HK-2 (cell line): ENCODE measurements around the gene PDXK.
A peak's percentile ranks its signal among the peaks of the same experiment; 100 is the strongest.

Source experiments
- DNase-seq: peaks from one replicate; pipeline ENCODE4 v3.0.0-alpha.2; 2018; ENCODE audit not compliant: unreplicated experiment

The PDXK gene

DNA sequence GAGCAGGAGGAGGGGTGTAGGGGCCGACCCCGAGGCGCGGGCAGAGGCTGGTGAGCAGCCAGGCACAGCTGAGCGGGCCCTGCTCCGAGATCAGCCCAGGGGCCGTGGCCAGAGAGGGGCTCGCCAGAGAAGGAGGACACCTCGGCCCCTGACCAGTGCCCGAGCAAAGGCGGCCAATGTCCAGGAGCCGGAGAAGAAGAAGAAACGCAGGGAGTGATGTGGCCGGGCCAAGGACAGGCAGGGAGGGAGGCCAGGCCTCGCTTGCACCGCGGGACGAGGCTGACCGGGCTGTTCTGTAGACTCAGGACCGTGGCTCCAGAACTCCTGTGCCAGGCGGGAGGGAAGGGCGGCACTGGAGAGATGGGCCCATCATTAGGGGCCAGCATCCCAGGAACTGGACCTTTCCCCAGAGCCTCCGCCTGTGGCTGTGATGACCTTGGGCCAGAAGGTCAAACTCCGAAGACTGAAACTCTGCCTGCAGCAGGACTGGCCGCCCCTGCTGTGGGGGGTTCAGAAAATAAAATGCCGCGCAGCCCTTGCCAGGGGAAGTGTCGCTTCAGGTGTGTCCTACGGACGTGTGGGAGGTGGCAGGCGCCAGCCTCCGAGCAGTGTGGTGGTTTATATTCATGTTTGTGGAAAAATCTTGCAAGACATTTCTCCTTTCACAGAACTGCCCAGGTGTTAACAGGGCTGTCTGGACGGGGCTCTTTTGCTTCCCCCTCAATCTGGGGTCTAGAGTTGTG is 84.8 kb downstream of the PDXK start:
- no peak for DNase-seq

DNA sequence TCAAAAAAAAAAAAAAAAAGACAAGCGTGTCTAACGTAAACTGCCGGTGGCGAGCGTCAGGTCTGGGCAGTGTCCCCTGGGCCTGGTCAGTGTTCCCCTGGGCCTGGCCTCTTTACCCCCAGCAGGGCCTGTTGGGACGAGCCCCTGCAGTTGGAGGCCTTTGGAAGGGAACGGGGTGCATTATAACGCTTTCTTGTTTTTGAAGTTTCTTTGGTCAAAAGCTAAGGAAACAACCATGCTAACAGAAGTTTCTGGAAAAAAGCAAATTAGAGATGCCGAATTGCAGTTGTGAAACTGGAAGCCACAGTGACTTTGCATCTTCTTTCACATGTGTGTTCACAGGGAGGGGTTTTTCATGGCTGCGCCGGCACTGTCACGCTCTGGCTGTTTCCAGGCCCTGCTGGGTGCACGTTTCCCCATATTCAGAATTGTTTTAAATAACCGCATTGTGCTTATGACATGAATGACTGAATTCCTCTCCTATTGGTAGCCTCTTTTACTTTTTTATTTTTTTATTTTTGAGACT is 86.4 kb downstream of the PDXK start:
- DNase-seq, result no peak

GRCh38 chr21:43806017-43806710 is 87.2 kb downstream of the PDXK start:
- no peak for DNase-seq

DNA sequence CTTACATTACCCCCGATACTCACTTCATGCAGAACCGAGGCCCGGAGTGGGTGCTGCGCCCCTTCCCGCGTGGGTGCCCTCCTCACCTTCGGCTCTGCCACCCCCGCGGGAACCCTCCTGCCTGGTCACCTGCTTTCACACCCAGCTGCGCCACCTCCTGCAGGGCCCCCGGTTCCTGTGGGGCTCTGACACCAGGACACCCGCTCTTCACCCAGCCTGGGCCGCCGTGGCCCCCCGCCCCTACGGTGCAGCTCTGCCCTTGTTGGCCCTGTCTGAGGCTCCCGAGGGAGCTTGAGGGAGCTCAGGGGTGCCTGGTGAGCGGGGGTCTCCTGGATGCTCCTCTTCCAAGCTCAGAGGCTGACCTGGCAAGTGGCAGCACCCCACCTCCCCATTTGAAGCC is 89.4 kb downstream of the PDXK start:
- no peak for DNase-seq

DNA sequence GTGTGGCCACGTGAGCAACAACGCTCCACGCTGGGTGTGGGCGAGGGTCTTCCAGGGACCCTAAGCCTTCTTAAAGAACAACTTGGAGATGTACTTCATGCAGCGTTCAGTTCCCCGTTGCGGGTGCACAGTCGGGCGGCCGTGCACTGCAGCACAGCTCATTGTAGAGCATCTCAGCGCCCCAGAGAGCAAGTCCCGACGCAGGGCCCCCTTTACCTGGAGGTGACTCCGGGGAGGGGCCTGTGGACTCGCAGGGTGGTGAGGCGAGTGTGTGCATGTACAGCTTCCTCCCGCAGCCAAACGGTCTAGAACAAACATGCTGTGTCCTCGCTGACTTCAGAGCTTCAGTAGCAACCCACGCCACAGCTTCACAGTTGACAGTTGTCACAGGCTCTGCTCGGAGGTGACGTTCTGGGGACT is 89.9 kb downstream of the PDXK start:
- DNase-seq, result no peak

DNA sequence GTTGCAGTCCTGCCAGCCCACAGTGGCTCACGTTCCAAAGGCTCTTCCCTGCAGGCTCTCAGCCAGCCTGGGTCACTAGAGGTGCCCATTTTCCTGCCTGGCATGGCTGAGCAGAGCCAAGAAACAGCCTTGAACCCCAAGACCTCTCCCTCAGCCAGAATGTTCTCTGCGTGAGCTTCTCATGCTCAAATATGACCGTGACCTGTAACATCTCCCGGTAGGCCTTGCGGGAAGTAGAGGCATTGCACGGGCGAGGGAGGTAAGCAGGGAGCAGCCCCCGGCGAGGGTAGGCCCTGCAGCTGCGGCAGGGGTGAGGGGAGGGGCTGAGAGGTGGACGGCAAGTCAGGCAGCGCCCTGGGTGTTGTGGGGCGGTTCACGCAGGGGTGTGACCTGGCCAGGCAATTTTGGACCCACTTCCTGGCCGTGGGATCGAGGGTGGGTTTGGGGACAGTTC is 90.4 kb downstream of the PDXK start:
- DNase-seq, result no peak

DNA sequence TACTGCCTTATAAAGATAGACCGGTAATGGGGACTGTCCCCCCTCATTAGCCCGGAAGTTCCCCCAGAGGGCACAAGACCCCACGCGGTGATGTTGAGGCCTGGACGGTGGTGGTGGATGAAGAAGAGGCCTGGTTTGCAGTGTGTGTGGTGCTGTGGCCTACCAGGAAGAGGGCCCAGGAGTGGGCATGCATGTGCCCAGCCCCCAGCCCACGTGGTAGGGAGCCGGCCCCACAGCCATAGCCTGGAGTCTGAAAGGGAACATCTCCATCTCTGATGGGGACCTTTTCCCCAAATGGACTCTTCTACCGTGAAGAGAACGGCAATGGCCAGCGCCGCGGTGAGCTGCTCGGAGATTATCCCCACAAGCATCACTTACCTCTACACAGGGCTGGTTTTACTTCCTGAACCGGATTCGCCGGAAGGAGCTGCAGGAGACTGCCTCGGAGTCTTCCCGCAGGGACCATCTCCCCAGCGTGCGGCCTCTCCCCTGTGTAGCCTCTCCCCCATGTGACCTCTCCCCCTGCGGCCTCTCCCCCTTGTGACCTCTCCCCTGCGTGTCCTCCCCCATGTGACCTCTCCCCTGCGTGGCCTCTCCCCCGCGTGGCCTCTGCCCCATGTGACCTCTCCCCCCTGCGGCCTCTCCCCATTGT is 91.0 kb downstream of the PDXK start:
- no peak for DNase-seq

DNA sequence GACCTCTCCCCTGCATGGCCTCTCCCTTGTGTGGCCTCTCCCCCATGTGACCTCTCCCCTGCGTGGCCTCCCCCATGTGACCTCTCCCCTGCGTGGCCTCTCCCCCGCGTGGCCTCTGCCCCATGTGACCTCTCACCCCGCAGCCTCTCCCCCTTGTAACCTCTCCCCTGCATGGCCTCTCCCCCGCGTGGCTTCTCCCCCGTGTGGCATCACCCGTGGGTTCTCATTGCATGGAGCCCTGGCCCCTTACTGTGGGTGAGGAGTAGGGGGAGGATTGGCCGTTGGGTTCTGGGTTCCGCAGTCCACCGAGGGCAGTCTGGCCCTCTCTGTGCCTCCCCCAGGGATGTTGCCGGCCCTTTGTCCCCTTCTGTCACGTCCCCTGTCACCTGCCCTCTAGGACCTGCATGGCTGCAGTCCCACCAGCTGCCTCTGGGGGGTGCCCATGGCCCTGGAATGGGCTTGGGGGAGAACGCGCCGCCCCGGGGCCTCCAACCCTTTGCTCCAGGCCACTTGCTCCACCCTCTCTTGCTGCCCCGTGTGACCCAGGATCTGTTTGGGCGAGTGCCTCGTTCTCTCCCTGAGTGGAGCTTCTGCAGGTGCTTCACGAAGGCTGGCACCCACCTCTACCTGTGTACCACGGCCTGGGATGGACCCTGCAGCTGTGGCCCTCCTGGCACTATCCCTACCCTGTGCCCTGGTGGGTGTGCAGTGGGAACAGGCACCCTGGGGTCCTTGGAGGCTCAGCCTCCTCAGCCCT is 91.8 kb downstream of the PDXK start:
- DNase-seq, result peak; percentile 86

DNA sequence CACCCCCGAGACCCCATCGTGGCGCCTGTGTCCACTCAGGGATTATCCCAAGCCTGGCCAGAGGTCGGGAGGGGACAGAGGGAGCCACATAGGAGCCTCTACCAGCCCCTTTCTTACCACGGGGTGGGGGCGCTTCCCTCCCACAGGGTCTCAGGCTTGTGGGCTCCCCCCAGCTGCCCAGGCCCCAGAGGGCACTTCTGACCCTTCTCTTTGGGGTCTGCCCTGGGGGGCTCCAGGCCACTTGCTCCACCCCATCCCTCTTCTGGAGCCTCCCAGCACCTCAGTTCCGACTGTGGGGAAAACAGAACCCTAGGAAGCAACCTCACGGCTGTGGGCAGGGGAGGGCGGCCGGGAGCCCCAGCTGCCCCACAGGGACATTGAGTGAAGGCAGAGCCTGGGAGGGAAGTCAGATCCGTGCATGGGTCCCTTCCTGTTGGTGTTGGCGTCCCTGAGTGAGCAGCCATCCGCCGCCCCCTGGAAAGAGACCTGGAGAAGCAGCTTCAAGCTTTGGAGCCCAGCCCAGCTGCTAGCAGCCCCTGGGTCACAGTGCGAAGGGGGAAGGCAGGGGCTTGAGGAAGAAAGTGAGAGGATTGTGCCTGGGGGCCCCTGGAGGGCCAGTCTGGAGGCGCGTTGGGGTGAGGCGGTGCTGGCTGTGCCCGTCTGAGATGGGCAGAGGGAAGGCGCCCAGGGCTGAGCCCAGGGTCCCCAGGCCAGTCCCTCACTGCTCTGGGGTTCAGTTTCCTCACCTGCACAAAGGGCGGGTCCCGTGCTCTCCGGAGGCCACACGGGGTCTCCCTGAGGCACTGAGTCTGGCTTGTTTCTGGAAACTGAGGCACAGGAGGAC is 92.6 kb downstream of the PDXK start:
- no peak for DNase-seq
